ENCODE results near the gene C7. TPM values are rescaled to one million over a fixed set of nuclear protein-coding genes. Genes with fewer than 3 reads are reported as not detected.

C7 gene
- total RNA-seq, 6 experiments from 2014 or later = 49.0 to 191 (median 90.0) TPM

DNA sequence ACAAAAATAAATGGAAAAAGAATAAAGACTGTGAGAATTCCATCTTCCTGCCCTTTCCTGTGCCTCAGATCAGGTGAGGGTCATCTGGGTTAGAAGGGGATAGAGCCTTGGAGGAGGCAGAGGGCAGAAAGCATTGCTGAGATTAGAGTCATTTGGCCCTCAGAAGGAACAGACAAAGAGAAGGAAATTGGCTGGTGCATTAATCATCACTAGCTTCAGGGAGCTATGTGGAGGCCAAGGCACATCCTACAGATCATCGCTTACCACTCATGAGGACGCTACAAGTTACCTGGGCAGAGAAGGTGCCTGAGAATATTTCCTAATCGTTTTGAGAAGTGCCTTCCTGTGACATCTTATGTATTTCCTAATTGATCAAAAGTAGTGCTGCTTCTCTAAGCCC, 74.5 kb downstream of the C7 start:
- no peak for DNase-seq
- TF ChIP-seq POLR2A (IDR thresholded peaks at IDR 0.05) = no peak
- TF ChIP-seq, protein P1, sequence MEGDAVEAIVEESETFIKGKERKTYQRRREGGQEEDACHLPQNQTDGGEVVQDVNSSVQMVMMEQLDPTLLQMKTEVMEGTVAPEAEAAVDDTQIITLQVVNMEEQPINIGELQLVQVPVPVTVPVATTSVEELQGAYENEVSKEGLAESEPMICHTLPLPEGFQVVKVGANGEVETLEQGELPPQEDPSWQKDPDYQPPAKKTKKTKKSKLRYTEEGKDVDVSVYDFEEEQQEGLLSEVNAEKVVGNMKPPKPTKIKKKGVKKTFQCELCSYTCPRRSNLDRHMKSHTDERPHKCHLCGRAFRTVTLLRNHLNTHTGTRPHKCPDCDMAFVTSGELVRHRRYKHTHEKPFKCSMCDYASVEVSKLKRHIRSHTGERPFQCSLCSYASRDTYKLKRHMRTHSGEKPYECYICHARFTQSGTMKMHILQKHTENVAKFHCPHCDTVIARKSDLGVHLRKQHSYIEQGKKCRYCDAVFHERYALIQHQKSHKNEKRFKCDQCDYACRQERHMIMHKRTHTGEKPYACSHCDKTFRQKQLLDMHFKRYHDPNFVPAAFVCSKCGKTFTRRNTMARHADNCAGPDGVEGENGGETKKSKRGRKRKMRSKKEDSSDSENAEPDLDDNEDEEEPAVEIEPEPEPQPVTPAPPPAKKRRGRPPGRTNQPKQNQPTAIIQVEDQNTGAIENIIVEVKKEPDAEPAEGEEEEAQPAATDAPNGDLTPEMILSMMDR (IDR thresholded peaks at IDR 0.05) = no peak
- intact Hi-C loops (cut with DNase I) = no loop called here
- ATAC-seq = no peak
- H3K9me3 ChIP-seq = no peaks in the 10 kb centered on the region
- no peaks in the 10 kb centered on the region for H3K27me3 ChIP-seq
- no peaks in the 10 kb centered on the region for H3K36me3 ChIP-seq
- H3K4me3 ChIP-seq = no peak overlapping the region
- no peaks in the 10 kb centered on the region for H3K4me1 ChIP-seq
- WGBS (ENCODE audit: insufficient coverage, low coverage, low lambda C conversion rate, missing lambda C conversion rate) = 81% methylated on average over 3 of the region's 3 CpGs
- H3K27ac ChIP-seq = no peak overlapping the region

- DNase-seq = no peak
- no peaks in the 10 kb centered on the region for H3K9me3 ChIP-seq
- TF ChIP-seq, protein P1 (IDR thresholded peaks at IDR 0.05) = no peak
- TF ChIP-seq POLR2A (IDR thresholded peaks at IDR 0.05) = no peak
- H3K4me1 ChIP-seq = peaks cover 0 to 8% (median under 1%) of the 10 kb centered on the region in 4 donors
- WGBS (ENCODE audit: insufficient coverage, low coverage, low lambda C conversion rate, missing lambda C conversion rate) = 91% methylated on average over 3 of the region's 3 CpGs
- intact Hi-C loops (cut with DNase I) = no loop called here
- H3K27me3 ChIP-seq = no peaks in the 10 kb centered on the region
- H3K4me3 ChIP-seq = no peak overlapping the region
- H3K27ac ChIP-seq = no peak overlapping the region
- ATAC-seq = no peak
- no peaks in the 10 kb centered on the region for H3K36me3 ChIP-seq
These were observed 75.6 kb downstream of the C7 start for GRCh38 chr5:40984884-40985283.

DNA sequence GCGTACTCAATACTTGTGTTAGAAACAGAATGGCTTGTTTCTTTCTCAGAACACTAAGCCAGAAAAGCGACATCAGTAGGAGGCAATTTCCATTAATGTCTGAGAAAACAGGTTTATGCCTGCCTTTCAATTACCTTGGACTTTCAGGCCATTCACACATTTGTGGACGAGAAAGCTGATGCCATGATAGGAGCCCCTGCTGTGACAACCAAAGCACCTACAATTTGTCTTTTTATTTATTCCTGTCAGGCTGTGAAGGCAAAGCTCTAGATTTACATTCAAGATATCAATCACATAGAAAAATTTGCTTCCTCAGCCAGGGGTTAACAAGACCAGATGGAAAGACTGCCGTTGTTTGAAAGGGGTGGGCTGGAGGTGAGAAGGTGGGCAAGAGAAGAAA, 76.2 kb downstream of the C7 start:
- no peak for TF ChIP-seq POLR2A (IDR thresholded peaks at IDR 0.05)
- TF ChIP-seq, protein P1 (IDR thresholded peaks at IDR 0.05) = no peak
- DNase-seq (no peak), ATAC-seq (no peak)
- Histone ChIP-seq H3K36me3 (no peaks in the 10 kb centered on the region), H3K4me1 (peaks cover 0 to 15% (median 4%) of the 10 kb centered on the region in 4 donors), H3K9me3 (no peaks in the 10 kb centered on the region), H3K27me3 (no peaks in the 10 kb centered on the region), H3K27ac (no peak overlapping the region), H3K4me3 (no peak overlapping the region)
- WGBS (ENCODE audit: insufficient coverage, low coverage, low lambda C conversion rate, missing lambda C conversion rate) = 71% methylated on average over 4 of the region's 4 CpGs
- intact Hi-C loops (cut with DNase I) = no loop called here

DNA sequence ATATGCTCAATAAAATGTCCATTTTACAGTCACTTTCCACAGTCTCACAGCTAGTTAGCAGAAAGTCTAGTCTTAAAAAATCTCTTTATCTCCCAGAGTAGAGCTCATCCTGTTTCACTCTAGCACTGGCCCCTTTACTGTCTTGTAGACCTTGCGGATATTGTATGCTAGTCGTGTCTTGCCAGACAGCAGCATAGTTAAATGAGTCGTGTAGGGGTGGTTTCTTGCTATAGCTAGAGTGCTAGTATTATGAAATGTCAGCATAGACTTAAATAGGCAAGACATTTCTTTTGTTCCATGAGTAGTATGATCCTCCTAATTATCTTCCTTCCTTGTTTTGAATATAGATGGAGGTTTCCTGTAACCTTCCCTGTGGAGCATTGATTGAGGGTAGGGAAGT, 77.4 kb downstream of the C7 start:
- Histone ChIP-seq H3K27ac (no peak overlapping the region), H3K4me1 (peaks cover 0 to 24% (median 8%) of the 10 kb centered on the region in 4 donors), H3K27me3 (no peaks in the 10 kb centered on the region), H3K9me3 (no peaks in the 10 kb centered on the region), H3K36me3 (no peaks in the 10 kb centered on the region), H3K4me3 (no peak overlapping the region)
- no peak for TF ChIP-seq POLR2A (IDR thresholded peaks at IDR 0.05)
- TF ChIP-seq, protein P1 (IDR thresholded peaks at IDR 0.05) = no peak
- ATAC-seq (no peak), DNase-seq (no peak)
- intact Hi-C loops (cut with DNase I) = no loop called here
- WGBS (ENCODE audit: insufficient coverage, low coverage, low lambda C conversion rate, missing lambda C conversion rate) = 79% methylated on average over 3 of the region's 3 CpGs

- Histone ChIP-seq H3K4me1 (peaks cover 0 to 31% (median 11%) of the 10 kb centered on the region in 4 donors), H3K4me3 (no peak overlapping the region), H3K27me3 (no peaks in the 10 kb centered on the region), H3K9me3 (no peaks in the 10 kb centered on the region), H3K27ac (no peak overlapping the region), H3K36me3 (no peaks in the 10 kb centered on the region)
- TF ChIP-seq, protein P1 (IDR thresholded peaks at IDR 0.05) = no peak
- TF ChIP-seq POLR2A (IDR thresholded peaks at IDR 0.05) = no peak
- DNase-seq = no peak
- intact Hi-C loops (cut with DNase I) = no loop called here
- no peak for ATAC-seq
These were observed 78.1 kb downstream of the C7 start for GRCh38 chr5:40987349-40987748.

Data from right lobe of liver (tissue), 6 donors.